Keratinocyte (primary cell): ENCODE measurements around the gene GTPBP6. TPM values are rescaled to one million over a fixed set of nuclear protein-coding genes. Genes with fewer than 3 reads are reported as not detected.
A peak's percentile ranks its signal among the peaks of the same experiment; 100 is the strongest.
"Not testable (repeated sequence)": the region's sequence is repeated elsewhere in the genome, so short reads cannot be mapped to it uniquely, and the experiment has no call there.

Source experiments
- DNase-seq: peaks from one replicate; pipeline ENCODE4 v3.0.0-alpha.2; 2011; ENCODE audit warnings: low read depth, missing footprints, low spot score
- FAIRE-seq: peaks from 2 replicates; lab custom pipeline; 2011; peaks lifted over from hg19 to GRCh38; lab: Jason Lieb, UNC
- H2AFZ ChIP-seq: 2 replicates; pipeline ENCODE4 v1.6.0; 2012; ENCODE audit warnings: low read length, control low read depth, inconsistent platforms; ENCODE audit not compliant: control insufficient read depth
- H3K27ac ChIP-seq: 2 replicates; pipeline ENCODE4 v1.5.1; 2011; ENCODE audit warnings: low read length; ENCODE audit not compliant: control insufficient read depth, insufficient read depth
- H3K27me3 ChIP-seq: 3 replicates; pipeline ENCODE4 v1.6.0; 2011; ENCODE audit warnings: low read length; ENCODE audit not compliant: control insufficient read depth, insufficient read depth; ENCODE audit errors: extremely low read depth
- H3K36me3 ChIP-seq, 2 experiments: 2 replicates in 1 of 2; 3 replicates in 1 of 2; pipeline ENCODE4 v1.5.1; 2011; ENCODE audit warnings: low read length in 2 of 2, mild to moderate bottlenecking in 1 of 2; ENCODE audit not compliant: control insufficient read depth in 2 of 2, insufficient read depth in 2 of 2; ENCODE audit errors: extremely low read depth in 1 of 2
- H3K4me1 ChIP-seq: 3 replicates; pipeline ENCODE4 v1.5.1; 2011; ENCODE audit warnings: low read length; ENCODE audit not compliant: control insufficient read depth, insufficient read depth; ENCODE audit errors: extremely low read depth
- H3K4me2 ChIP-seq: 3 replicates; pipeline ENCODE4 v1.6.0; 2011; ENCODE audit warnings: low read depth, low read length; ENCODE audit not compliant: control insufficient read depth, insufficient read depth; ENCODE audit errors: extremely low read depth
- H3K4me3 ChIP-seq, 3 experiments: fragments of 200-600 bp in 1 of 3; sonication (generic) in 1 of 3; 2 replicates in 2 of 3; 3 replicates in 1 of 3; pipeline ENCODE4 v1.5.1; 2011 to 2016; ENCODE audit warnings: low read length in 3 of 3, mild to moderate bottlenecking in 3 of 3, control low read depth in 2 of 3, inconsistent platforms in 1 of 3, low read depth in 1 of 3, mixed read lengths in 1 of 3, mixed run types in 1 of 3, moderate library complexity in 1 of 3; ENCODE audit not compliant: control insufficient read depth in 2 of 3, insufficient read depth in 2 of 3; ENCODE audit errors: extremely low read depth in 1 of 3
- H3K79me2 ChIP-seq: 2 replicates; pipeline ENCODE4 v1.6.0; 2012; ENCODE audit warnings: low read length; ENCODE audit not compliant: control insufficient read depth, insufficient read depth
- H3K9ac ChIP-seq: 3 replicates; pipeline ENCODE4 v1.6.0; 2011; ENCODE audit warnings: low read length; ENCODE audit not compliant: control insufficient read depth, insufficient read depth; ENCODE audit errors: extremely low read depth
- H3K9me1 ChIP-seq: 3 replicates; pipeline ENCODE4 v1.6.0; 2011; ENCODE audit warnings: low read length; ENCODE audit not compliant: control insufficient read depth, insufficient read depth; ENCODE audit errors: extremely low read depth
- H3K9me3 ChIP-seq: 2 replicates; pipeline ENCODE4 v1.5.1; 2012; ENCODE audit warnings: low read depth, low read length; ENCODE audit not compliant: control insufficient read depth
- H4K20me1 ChIP-seq: 3 replicates; pipeline ENCODE4 v1.6.0; 2011; ENCODE audit warnings: low read length; ENCODE audit not compliant: control insufficient read depth, insufficient read depth; ENCODE audit errors: extremely low read depth
- CTCF ChIP-seq, 3 experiments: IDR thresholded peaks in 1 of 3; conservative IDR thresholded peaks in 1 of 3; optimal IDR thresholded peaks in 1 of 3; 2 replicates in 2 of 3; 3 replicates in 1 of 3; pipeline versions ENCODE3 to v1.5.1; 2011; ENCODE audit warnings: low read length in 3 of 3, mild to moderate bottlenecking in 3 of 3, moderate library complexity in 2 of 3, control low read depth in 1 of 3, inconsistent platforms in 1 of 3; ENCODE audit not compliant: insufficient read depth in 2 of 3; ENCODE audit errors: extremely low read depth in 1 of 3
- EZH2 ChIP-seq: IDR thresholded peaks from one replicate; pipeline ENCODE4 v1.6.1; 2012; ENCODE audit warnings: inconsistent platforms, mild to moderate bottlenecking, low read length, moderate library complexity
- dilution Hi-C: fragments of 300-500 bp; cut with MboI; formaldehyde crosslinking; loops from one replicate; pipeline ENCODE4 v1.7.0; 2020; ENCODE audit warnings: low sequenced_read_pairs; ENCODE audit not compliant: extremely low pct_ligation_motif_present
- polyA plus RNA-seq, 5 experiments: library from polyadenylated mRNA; depleted of rRNA in 3 of 5; stranded (reverse) in 3 of 5; stranded (forward) in 1 of 5; unstranded in 1 of 5; fragments of >200 nt; gene quantifications; 1 replicate in 1 of 5; 2 replicates in 3 of 5; 3 replicates in 1 of 5; pipeline versions ENCODE4 v1.2.1 to v1.2.3, GENCODE V29; 2011 to 2012; ENCODE audit warnings: missing spikeins in 2 of 5, low read depth in 1 of 5, low replicate concordance in 1 of 5

The GTPBP6 gene
- polyA plus RNA-seq, 1 donor (not counting 4 experiments of a cell fraction or from before 2014, with no cell fraction given), result 16.7 TPM

GRCh38 chrX:308821-309520, 9.6 kb downstream of the GTPBP6 start:
- no peaks in the 10 kb centered on the region for H3K79me2 ChIP-seq
- DNase-seq (no peak), FAIRE-seq (no peak)
- no peaks in the 10 kb centered on the region for H3K4me1 ChIP-seq
- H3K9me3 ChIP-seq, result no peaks in the 10 kb centered on the region
- TF ChIP-seq CTCF (optimal IDR thresholded peaks at IDR 0.05 in 1 of 3, IDR thresholded peaks at IDR 0.05 in 1 of 3, conservative IDR thresholded peaks at IDR 0.05 in 1 of 3; ENCODE audit: extremely low read depth in 1 of 3, insufficient read depth in 2 of 3, low read length in 3 of 3) (no peak), EZH2 (no peak)
- no peaks in the 10 kb centered on the region for H3K9me1 ChIP-seq
- no peak overlapping the region for H3K27ac ChIP-seq
- H4K20me1 ChIP-seq, result peaks cover 2% of the 10 kb centered on the region
- H3K9ac ChIP-seq, result no peak overlapping the region
- H3K4me3 ChIP-seq, result no peak overlapping the region
- dilution Hi-C loops, result no loop called here
- H2AFZ ChIP-seq, result no peak overlapping the region
- no peak overlapping the region for H3K4me2 ChIP-seq
- no peaks in the 10 kb centered on the region for H3K27me3 ChIP-seq
- H3K36me3 ChIP-seq, result peaks cover 27 to 43% of the 10 kb centered on the region in 2 experiments

DNA sequence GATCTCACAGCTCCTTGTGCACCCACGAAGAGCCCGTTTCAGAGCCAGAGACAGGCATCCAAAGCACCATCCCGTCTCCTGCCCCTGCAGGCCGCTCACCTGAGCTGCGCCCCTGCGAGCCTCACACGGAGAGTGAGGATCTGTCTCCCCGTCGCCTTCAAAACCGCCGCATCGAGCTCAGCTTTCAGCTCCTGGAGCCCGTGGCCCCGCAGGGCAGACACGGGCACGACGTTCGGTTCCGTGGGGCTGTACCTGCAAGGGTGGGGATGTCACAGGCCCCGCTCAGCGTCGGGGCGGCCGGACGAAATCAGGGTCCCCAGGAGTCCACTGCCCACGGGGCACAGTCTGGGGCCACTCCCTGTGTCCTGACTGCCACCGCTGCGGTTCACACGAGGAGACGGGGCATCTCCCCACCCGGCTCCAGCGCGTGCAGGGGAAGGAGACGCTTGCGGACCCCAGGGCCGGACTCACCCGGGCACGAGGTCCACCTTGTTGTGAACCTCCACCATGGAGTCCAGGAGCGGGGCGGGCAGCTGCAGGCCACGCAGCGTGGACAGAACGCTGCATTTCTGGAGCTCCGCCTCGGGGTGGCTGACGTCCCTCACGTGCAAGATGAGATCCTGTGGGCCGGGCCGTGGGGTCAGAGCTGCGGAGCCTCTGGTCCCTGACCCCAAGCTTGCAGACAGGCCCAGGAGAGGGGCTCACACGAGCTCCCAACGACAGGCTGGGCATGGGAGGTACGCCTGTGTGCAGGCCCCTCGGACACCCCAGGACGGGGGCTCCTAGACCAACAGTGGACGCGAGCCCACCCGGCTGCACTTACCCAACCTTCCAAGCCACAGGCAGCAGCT, 11.1 kb downstream of the GTPBP6 start:
- Histone ChIP-seq H3K4me2 (no peak overlapping the region), H3K4me3 (no peak overlapping the region), H2AFZ (no peak overlapping the region), H3K27me3 (no peaks in the 10 kb centered on the region), H3K9me1 (no peaks in the 10 kb centered on the region), H3K9me3 (no peaks in the 10 kb centered on the region), H3K9ac (no peak overlapping the region), H3K4me1 (no peaks in the 10 kb centered on the region), H3K79me2 (no peaks in the 10 kb centered on the region), H3K36me3 (peaks cover 26 to 31% of the 10 kb centered on the region in 2 experiments), H3K27ac (no peak overlapping the region), H4K20me1 (peaks cover 2% of the 10 kb centered on the region)
- dilution Hi-C loops, result no loop called here
- no peak for FAIRE-seq
- no peak for DNase-seq
- no peak for TF ChIP-seq EZH2
- no peak for TF ChIP-seq CTCF (optimal IDR thresholded peaks at IDR 0.05 in 1 of 3, IDR thresholded peaks at IDR 0.05 in 1 of 3, conservative IDR thresholded peaks at IDR 0.05 in 1 of 3; ENCODE audit: extremely low read depth in 1 of 3, insufficient read depth in 2 of 3, low read length in 3 of 3)

DNA sequence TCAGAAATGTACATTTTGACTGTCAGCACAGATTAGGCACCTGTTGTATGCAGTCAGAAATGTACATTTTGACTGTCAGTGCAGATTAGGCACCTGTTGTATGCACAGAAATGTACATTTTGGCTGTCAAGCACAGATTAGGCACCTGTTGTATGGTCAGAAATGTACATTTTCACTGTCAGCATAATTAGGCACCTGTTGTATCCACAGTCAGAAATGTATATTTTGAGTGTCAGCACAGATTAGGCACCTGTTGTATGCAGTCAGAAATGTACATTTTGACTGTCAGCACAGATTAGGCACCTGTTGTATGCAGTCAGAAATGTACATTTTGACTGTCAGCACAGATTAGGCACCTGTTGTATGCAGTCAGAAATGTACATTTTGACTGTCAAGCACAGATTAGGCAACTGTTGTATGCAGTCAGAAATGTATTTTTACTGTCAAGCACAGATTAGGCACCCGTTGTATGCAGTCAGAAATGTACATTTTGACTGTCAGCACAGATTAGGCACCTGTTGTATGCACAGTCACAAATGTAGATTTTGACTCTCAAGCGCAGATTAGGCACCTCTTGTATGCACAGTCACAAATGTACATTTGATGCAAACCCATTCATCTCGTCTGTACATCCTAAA, 11.9 kb downstream of the GTPBP6 start:
- H3K9me1 ChIP-seq, H3K4me1 ChIP-seq, H4K20me1 ChIP-seq, H3K27ac ChIP-seq, H2AFZ ChIP-seq, H3K79me2 ChIP-seq, DNase-seq, H3K9me3 ChIP-seq, H3K4me2 ChIP-seq, dilution Hi-C loops, H3K9ac ChIP-seq, H3K4me3 ChIP-seq, H3K27me3 ChIP-seq: not testable (repeated sequence)
- FAIRE-seq, result peak; percentile 34
- H3K36me3 ChIP-seq, result peaks cover 21 to 24% of the 10 kb centered on the region in 2 experiments
